HG02588 (cell line): Measurements from ENCODE around the gene ZXDC.

ENCODE experiments used
- ATAC-seq: cut with Tn5 transposase; IDR thresholded peaks from one replicate; pipeline ENCODE4 v1.9.1; 2021; ENCODE audit warnings: mild to moderate bottlenecking, moderate library complexity; ENCODE audit not compliant: unreplicated experiment

ZXDC gene

GRCh38 chr3:126493051-126493450 lies 17.4 kb upstream of the ZXDC start:
- no peak for ATAC-seq

- ATAC-seq = no peak
Observed at GRCh38 chr3:126491221-126492013, 15.7 kb upstream of the ZXDC start.

DNA sequence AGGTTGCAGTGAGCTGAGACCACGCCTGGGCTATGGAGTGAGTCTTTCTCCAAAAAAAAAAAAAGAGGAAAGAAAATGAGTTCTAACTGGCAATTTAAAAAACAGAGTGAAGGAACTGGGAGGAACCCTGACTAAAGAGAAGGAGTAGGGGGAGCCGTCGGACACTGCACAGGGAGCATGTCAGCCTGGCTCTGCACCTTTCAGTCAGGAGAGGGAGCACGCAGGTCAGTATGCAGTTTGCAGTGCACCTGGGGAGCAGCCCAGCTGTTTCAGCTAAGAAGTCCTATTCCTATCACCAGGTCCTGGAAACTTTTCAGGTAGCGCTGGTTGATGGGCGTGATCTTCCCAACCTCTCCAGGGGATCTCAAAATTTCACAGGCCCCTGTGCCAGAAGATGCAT lies 14.9 kb upstream of the ZXDC start:
- ATAC-seq = no peak

- no peak for ATAC-seq
Observed at GRCh38 chr3:126488886-126489569, 13.3 kb upstream of the ZXDC start.

DNA sequence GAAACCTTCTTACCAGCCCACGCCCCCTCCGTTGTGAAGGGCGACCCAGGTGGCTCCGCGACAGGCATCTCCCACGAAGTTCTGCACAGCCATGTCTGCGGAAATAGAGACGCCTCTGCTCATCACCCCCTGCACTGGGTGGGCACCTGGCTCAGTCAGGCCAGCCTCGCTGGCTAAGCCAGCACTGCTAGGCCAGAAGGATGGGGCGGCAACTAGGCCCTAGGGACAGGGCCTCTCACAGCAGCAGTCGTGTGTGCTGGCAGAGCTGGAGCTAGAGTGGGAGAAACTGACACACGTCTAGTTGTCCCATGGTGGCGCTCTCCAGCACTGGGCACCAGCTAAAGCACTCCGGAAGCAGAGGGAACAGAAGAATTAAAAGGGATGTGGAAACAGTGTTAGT lies 12.5 kb upstream of the ZXDC start:
- ATAC-seq = no peak

GRCh38 chr3:126487151-126487771 lies 11.6 kb upstream of the ZXDC start:
- ATAC-seq = no peak

DNA sequence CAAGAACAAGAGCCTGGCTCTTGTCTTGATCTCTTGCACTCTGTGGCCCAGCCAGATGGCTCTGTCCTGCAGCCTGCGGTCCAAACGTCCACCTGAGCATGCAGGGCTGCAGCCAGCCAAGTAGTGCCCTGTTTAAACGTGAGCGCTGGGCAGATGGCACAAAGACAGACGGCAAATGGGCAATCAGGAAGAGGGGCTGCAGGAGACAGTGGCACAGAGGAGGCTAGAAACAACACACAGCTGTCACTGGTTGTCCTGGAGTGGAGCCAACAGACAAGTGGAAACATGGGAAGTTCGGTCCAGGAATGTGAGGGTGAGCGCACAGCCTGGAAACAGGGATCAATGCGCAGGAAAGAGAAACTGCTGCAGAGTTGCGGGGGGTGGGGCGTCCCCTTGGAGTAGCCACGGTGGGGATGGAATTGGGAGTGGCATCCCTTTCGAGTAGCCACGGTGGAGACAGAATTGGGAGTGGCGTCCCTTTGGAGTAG lies 10.7 kb upstream of the ZXDC start:
- ATAC-seq = no peak

DNA sequence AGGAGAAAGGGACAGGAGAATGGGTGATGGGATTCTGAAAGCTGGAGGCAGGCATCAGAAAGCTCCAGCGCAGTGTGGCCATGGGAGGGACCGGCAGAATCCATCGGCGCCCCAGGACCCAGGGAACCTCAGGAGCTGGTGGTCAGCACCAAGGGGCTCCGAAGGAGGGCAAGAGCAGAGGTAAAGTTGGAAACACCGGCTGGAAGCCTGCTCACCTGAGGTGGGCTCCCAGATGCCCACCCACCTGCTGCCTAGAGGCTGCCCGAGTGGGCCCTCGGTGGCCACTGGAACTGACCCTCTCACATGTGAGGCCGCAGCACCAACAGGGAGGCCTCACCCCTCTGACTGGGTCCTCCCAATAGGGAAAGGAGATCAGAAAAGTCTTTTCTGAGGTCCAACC lies 10.3 kb upstream of the ZXDC start:
- no peak for ATAC-seq

DNA sequence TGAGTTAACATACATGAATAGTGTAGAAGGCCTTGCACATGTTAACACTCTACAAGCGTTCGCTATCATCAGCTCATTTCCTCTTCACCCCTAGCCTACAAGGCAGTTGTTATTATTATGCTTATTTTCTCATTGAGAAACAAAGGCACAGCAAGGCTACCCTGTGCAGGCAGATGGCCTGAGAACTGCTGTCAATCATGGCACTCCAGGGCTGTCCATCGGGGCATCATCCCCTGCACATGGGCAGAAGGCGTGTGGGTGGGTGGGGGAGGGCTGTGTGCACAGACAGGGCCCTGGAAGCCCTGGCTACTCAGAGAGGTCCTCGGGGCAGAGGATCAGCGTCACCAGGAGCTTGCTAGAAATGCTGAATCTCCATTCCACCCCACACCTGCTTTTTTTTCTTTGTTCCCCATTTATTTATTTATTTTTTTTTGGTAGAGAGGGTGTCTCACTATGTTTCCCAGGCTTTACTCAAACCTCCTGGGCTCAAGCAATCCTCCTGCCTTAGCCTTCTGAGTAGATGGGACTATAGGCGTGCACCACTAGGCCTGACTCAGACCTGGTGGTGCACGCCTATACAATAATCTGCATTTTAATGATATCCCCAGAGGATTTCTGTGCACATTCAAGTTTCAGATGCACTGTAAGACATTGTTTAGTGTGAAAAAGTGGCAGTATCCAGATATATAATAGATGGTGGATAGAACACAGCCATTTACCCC lies 9.6 kb upstream of the ZXDC start:
- ATAC-seq = no peak

DNA sequence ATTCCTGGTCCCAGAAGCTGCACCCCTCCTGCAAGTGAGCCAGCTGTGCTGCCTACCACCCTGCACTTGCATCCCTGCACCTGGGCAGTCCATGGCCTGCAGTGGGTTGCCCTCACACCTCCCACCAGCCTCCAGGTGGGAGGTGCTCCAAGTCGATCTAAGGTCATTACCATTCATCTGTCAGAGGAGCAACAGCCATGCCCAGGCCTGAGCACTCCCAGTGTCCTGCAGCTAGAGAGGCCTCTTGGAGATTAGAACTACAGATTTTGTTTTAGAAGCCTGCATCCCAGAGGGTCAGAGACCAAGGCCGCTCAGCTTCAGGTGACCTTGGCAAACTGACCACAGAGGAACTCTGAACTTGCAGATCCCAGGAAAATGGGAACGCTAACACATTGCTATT lies 9.0 kb upstream of the ZXDC start:
- ATAC-seq = no peak

DNA sequence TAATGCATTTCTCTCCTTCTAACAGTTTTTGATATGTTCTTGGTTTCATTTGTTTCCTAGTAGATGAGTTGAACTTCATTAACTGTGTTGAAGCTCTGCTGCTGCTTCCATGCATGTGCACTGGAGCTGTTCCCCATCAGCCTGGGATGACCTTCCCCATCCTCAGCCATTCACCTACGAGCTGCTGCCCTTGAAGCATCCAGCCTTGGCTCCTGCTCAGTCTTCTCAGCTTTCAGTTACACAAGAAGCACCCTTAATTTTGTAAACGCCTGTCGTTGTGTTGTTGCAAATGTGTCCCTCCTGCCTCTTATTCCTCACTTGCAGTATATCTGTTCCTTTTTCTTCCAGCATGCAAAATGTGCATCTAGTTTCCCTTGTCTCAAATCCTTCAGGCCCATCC lies 8.5 kb upstream of the ZXDC start:
- ATAC-seq = no peak

DNA sequence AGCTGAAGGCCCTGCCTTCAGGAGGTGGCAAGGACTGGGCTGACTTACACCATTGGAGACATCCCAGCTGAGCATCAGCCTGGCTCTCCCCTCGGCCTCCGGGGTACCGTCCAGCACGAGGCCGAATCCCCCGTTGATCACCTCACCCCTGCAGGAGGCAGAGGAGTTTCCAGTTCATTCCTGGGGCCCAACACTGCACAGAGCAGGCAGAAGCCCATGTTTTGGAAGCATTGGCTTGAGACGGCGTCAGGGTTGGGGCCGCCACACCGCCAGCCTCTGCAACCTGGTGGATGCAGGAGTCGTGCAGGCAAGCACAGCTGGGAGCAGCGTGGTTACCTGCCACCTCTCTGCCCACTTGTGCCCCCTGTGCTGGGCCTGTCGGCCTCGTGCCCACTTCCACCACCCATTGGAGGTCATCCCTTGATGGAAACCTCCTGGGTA lies 7.7 kb upstream of the ZXDC start:
- no peak for ATAC-seq

- no peak for ATAC-seq
Observed at GRCh38 chr3:126482503-126483255, 7.0 kb upstream of the ZXDC start.

DNA sequence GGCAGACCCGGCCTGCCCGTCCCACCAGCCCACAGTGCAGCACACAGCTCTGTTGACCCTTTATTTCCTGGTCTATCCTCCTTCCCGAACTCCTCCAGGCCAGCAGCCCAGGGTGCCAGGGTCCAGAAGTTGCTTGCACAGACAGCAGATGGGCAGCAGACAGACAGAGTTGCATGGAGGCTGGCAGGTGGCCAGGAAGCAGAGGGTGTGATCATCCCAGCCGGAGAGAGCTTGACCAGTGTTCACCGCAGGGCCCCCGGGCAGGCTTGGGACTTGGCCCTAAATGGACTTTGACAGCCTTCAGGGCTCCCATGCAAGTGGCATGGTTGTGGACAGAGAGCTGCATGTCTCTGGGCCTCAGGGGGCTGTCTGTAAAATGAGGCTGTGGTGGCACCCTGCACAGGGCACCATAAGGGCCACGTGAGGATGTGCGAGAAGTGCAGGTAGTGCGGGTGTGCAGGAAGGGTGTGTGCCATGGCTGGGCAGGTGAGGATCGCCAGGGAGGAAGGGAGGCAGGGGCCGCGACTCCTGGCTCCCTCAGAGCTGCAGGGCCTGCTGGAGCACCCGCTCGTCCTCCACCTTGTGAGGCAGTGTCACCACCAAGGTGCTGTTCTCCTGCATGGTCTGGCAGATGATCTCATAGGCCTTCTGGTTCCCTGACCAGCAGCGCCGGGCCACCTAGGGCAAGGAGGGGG lies 6.3 kb upstream of the ZXDC start:
- no peak for ATAC-seq

GRCh38 chr3:126480861-126481260 lies 5.2 kb upstream of the ZXDC start:
- ATAC-seq = no peak

DNA sequence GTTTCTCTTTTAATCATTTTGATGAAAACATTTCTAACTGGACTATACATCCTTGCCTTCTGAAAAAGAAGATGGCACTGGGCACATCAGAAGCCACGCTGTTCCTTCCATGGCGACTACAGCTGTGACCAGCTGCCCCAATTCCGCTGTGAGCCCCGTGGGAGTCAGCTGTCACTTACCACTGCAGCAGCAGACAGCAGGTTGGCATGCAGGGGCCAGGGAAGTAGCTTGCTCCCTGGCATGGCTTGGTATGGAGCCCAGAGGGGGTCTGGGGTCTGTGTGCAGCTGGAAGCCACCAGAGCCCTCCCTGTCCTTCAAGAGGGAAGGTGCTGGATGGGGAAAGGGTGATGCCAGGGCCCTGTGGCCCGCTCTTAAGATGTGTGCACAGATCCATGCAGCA lies 4.5 kb upstream of the ZXDC start:
- no peak for ATAC-seq

DNA sequence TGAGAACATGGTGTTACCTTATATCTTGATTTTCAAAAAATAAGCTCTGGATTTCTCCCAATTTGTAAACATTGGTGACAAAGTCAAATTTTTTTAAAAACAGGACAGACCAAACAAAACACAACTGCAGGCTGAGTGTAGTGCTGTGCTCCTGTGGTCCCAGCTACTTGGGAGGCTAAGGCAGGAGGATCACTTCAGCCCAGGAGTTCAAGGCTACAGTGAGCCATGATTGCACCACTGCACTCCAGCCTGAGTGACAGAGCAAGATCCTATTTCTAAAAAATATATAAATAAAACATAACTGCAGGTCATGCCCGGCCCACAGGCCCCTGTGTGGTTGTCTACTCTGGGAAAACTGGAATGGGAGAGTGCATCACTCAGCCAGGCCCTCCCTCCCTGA lies 4.0 kb upstream of the ZXDC start:
- no peak for ATAC-seq

- no peak for ATAC-seq
Observed at GRCh38 chr3:126478581-126479310, 3.1 kb upstream of the ZXDC start.

GRCh38 chr3:126477061-126477380 lies 1.3 kb upstream of the ZXDC start:
- ATAC-seq = no peak
